ENCODE data around the gene MASP2.
"Not testable (repeated sequence)": the region's sequence is repeated elsewhere in the genome, so short reads cannot be mapped to it uniquely, and the experiment has no call there.

MASP2 gene

GRCh38 chr1:11058026-11058425, 11.0 kb upstream of the MASP2 start:
- no peak for DNase-seq

DNA sequence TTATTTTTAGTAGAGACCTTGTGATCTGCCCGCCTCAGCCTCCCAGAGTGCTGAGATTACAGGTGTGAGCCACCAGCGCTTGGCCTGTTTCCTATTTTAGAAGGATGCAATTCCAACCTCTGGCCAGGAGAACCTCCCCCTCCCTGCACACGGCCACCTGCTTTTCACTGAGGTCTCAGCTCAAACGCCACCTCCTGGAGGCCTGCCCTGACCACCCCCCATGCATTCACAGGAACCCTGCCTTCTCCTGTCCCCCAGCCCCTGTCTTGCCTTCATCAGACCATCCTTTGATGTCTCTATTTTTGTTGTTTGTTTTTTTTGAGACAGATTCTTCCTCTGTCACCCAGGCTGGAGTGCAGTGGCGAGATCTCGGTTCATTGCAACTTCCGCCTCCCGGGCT, 10.4 kb upstream of the MASP2 start:
- no peak for DNase-seq

- DNase-seq, result no peak
Observed at GRCh38 chr1:11056504-11056903, 9.5 kb upstream of the MASP2 start.

- DNase-seq, result no peak
Observed at GRCh38 chr1:11055676-11056075, 8.6 kb upstream of the MASP2 start.

DNA sequence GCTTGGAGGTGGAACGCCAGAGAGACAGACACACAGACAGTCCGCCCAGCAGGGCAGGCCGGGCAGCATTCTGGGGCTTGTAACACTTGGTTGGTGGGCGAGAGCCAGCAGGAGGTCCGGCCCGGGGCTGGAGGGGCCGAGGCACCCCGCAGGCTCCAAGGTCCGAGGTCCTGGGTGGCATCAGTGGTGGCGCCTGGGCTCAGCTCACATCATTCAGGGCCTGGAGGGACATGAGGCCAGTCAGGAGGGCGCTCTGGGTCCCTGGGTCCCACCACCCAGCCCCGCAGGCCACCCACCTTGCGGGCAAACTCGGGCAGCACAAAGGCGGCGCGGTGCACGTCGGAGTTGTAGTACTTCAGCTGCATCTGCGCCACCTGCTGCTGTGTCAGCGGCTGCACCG, 7.6 kb upstream of the MASP2 start:
- DNase-seq, result no peak

GRCh38 chr1:11054181-11054580, 7.1 kb upstream of the MASP2 start:
- no peak for DNase-seq

GRCh38 chr1:11053758-11054137, 6.7 kb upstream of the MASP2 start:
- DNase-seq, result no peak

DNA sequence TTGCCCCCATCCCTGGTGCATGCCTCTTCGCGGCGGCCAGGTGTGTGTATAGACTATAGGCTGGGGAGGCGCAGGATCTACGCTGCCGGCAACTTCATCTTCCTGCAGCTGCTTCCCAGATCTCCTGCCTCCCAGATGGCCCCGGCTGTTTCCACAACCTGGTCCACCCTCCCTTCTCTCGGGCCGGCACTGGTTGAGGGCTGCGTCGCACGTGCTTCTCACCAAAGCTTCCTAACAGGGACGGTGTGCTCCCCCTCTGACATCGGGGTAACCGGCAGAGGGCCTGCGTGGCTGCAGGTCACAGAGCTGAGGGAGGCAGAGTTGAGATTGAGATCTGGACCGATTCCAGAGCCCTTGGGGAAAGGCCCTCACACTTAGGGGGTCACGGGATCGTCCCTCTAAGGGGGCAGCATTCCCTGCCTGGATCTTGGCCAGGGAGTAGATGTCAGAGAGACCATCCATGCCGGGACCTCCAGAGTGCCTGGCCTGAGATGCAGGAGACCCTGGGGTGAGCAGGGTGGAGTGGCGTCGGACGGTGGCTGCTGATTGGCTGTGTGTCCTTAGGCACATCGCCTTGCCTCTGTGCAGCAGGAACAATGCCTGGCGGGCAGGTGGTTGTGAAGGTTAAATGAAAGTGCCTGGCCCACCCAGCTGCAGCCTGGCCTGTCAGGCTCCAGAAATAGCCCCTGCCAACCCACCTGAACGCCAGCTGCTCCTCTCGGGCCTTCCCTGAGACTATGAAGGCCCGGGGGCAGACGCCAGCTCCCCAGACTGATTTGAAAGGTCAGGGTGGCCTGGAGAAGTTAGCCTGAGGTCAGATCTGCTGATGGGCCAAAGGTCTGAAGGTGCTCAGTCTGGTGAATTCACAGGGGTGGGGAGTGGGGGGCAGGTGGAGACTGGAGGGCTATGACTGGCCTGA, 6.1 kb upstream of the MASP2 start:
- DNase-seq, result no peak

DNA sequence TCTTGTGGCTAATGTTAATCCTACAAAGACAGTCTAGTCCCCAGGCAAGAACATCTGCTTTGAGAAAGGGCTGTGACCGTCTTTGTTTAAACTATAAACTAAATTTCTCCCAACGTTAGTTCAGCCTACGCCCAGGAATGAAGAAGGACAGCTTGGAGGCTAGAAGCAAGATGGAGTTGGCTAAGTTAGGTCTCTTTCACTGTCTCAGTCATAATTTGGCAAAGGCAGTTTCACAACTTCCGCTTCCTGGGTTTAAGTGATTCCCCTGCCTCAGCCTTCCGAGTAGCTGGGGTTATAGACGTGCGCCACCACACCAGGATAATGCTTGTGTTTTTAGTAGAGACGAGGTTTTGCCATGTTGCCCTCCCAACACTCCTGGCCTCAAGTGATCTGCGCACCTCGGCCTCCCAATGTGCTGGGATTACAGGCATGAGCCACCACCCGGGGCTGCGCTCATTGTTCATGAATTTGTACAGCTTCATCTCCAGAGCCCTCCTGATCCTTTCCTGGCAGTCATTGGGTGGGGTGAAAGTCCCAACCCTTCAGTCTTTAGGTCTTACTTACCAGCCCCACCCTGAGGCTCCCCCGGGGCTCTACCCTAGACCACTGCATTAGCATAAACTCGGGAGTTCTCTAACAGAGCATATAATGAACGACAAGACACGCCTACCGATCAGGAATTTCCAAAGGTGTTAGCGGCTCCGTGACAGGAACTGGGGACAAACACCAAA, 4.9 kb upstream of the MASP2 start:
- DNase-seq, result no peak

DNA sequence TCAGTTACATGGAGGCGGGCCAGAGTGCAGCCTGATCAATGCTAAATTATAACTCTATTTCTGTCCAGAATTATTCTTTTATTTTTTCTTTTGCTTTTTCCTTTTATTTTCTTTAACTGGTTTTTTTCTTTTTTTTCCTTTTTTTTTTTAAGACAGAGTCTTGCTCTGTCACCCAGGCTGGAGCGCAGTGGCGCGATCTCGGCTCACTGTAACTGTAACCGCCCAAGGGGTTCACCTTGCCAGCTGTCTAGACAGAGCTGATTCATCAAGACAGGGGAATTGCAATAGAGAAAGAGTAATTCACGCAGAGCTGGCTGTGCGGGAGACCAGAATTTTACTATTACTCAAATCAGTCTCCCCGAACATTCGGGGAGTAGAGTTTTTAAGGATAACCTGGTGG, 4.1 kb upstream of the MASP2 start:
- not testable (repeated sequence) for DNase-seq

DNA sequence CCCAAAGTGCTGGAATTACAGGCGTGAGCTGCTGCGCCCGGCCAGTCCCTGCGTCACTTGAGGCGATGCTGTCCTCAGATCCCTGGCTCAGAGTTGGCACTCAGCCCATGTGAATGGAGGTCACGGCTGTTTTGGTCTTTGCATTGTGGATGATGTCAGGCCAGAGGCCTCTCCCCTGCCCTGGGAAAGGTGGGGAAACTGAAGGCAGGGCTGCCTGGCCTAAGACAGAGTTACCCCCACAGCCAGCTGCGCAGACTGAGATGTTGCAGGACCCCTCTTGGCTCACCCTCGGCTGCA, 821 bp downstream of the MASP2 start:
- no peak for DNase-seq

DNA sequence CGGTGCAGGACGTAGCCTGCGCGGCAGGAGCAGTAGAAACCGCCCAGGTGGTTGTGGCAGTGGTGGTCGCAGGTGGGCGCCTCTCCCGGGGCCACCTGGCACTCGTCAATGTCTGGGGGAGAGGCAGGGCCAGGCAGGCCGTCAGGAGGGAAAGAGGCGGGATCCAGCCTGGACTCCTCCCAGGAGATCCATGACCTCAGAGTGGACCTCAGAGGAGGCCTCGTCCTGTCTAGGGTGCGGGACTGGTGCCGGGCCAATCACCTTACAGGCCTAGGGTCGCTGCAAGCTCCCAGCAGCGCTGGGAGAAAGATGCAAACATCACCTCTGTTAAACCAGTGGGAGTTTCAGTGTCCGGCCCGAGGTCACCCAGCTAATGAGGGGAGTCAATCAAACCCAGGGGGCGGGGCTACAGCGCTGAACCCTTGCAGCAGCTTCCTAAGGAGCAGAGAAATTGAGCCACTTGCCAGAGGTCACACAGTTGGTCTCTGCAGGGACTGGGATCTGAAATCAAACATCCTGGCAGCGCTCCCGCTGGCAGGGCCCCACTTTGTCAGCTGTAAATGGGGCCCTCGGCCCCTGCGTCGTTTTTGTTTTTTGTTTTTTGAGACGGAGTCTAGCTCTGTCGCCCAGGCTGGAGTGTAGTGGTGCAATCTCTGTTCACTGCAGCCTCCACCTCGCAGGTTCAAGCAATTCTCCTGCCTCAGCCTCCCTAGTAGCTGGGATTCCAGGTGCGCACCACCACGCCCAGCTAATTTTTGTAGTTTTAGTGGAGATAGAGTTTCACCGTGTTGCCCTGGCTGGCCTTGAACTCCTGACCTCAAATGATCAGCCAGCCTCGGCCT, 1.4 kb downstream of the MASP2 start:
- no peak for DNase-seq

- DNase-seq, result no peak
Observed at GRCh38 chr1:11044849-11045427, 2.1 kb downstream of the MASP2 start.

DNA sequence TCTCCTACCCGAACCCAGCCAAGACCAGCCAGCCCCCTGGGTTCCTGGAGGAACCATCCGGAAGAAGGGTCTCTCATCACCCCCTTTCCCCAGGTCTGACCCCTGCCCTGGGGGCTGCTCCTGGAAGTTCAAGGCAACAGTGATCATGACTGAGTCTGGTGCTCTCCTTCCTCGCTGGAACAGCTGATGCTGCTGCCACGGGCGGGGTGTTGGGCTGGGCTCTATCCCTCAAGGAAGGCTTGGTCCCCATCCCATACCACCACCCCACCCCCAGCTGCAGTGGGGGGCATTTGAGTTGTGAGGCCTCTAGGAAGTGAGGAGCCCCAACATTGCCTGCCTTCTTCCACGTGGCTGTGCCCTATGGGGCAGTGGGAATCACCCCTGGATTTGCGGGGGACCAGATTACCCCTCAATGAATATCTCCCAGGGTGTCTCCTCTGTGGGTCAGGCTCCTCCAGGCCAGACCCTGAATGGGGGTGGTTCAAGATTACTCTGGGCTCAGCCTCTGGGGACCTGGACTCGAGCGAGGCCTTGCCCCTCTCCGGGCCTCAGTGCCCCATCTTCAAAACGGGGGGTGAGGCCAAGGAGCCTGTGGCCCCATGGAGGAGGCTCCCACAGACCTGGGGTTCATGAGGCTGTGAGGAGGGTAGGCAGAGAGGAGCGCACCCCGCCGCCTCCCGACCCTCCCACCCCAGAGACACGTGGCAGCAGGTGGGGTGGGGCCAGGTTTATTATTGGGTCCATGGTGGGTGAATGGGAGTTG, 2.8 kb downstream of the MASP2 start:
- DNase-seq, result no peak

DNA sequence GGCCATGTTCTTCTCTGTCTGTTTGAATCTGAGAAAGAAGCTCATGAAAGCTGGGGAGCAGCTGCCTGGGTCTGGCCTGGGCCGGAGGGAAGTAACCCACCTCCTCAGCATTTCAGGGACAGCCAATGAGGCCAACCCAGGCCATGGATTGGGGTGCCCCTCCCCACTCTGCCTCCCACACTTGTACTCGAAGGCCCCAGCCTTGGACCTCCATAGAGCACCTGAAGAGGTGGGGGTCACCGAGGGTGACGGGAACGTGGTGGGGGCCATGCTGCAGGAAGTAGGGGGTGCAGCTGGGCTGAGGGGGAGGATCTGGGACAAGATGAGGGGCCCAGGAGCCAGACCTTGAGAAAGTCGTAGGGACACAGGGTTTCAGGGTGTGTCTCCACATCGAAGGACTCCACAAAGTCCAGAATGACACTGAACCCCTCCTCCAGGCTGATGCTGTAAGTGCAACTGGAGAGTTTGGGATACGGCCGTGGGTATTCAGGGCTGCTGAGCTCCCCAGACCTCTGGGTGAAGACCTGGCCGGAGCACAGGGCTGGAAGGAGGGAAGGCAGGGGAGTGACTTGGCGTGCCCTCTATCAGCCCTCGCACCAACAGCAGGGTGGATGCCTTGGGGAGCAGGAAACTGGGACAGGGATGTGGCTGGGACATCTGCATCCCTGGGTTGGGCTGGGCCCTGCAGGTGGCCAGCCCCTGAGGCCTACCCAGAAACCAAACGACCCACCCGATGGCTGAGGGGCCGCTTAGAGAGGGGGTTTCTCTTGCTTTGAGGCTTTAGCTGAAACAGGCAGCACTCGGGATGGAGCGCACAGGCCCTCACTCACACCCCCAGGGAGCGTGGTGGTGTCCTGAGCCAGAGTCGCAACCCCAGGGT, 3.8 kb downstream of the MASP2 start:
- DNase-seq, result no peak

DNA sequence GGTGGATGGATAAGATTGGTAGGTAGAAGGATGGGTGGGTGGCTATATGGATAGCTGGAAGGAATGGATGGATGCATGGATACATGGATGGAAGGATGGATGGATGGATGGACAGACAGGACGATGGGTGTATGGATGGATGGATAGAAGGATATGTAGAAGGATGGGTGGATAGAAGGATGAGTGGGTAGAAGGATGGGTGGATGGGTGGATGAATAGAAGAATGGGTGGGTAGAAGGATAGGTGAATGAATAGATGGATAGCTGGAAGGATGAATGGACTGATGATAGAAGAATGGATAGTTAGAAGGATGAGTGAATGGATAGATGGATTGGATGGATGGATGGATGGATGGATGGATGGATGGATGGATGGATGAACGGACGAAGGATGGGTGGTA, 5.0 kb downstream of the MASP2 start:
- no peak for DNase-seq

DNA sequence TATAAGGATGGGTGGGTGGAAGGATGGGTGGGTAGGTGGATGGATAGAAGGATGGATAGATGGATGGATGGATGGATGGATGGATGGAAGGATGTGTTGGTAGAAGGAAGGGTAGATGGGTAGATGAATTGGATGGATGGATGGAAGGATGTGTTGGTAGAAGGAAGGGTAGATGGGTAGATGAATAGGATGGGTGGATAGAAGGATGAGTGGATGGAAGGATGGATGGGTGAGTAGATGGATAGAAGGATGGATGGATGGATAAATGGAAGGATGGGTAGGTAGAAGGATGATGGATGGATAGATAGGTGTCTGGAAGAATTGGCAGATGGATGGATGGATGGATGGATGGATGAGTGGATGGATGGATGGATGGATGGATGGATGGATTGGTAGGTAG, 6.0 kb downstream of the MASP2 start:
- DNase-seq, result no peak

DNA sequence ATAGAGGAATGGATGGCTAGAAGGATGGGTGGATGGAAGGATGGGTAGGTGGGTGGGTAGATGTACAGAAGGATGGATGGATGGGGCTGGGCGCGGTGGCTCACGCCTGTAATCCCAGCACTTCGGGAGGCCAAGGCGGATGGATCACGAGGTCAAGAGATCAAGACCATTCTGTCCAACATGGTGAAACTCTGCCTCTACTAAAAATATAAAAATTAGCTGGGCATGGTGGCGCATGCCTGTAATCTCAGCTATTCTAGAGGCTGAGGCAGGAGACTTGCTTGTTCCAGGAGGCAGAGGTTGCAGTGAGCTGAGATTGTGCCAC, 7.0 kb downstream of the MASP2 start:
- DNase-seq, result not testable (repeated sequence)

DNA sequence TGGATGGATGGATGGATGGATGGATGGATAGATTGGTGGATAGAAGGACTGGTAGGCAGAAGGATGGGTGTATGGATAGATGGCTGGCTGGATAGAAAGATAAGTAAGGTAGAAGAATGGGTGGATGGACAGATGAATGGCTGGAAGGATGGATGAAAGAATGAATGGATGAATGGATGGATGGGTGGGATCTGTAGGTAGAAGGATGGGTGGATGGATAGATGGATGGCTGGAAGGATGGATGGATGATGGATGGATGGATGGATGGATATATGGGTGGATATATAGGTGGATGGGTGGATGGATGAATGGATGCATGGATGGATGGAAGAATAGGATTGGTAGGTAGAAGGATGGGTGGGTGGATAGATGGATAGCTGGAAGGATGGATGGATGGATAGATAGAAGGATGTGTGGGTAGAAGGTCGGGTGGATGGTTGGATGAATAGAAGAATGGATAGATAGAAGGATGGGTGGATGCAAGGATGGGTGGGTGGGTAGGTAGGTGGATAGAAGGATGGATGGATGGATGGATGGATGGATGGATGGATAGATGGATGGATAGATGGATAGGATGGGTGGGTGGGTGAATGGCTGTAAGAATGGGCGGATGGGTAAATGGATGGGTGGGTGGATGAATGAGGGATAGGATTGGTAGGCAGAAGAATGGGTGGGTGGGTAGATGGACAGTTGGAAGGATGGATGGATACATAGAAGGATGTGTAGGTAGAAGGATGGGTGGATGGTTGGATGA, 7.5 kb downstream of the MASP2 start:
- no peak for DNase-seq

- peak; percentile 75 for DNase-seq
Observed at GRCh38 chr1:11037740-11038182, 9.3 kb downstream of the MASP2 start.
